ENCODE results near the gene MXD3. TPM values are rescaled to one million over a fixed set of nuclear protein-coding genes. Genes with fewer than 3 reads are reported as not detected.

The MXD3 gene
- total RNA-seq, 4 donors from 2014 or later: 0.90 to 7.8 (median 3.5) TPM

DNA sequence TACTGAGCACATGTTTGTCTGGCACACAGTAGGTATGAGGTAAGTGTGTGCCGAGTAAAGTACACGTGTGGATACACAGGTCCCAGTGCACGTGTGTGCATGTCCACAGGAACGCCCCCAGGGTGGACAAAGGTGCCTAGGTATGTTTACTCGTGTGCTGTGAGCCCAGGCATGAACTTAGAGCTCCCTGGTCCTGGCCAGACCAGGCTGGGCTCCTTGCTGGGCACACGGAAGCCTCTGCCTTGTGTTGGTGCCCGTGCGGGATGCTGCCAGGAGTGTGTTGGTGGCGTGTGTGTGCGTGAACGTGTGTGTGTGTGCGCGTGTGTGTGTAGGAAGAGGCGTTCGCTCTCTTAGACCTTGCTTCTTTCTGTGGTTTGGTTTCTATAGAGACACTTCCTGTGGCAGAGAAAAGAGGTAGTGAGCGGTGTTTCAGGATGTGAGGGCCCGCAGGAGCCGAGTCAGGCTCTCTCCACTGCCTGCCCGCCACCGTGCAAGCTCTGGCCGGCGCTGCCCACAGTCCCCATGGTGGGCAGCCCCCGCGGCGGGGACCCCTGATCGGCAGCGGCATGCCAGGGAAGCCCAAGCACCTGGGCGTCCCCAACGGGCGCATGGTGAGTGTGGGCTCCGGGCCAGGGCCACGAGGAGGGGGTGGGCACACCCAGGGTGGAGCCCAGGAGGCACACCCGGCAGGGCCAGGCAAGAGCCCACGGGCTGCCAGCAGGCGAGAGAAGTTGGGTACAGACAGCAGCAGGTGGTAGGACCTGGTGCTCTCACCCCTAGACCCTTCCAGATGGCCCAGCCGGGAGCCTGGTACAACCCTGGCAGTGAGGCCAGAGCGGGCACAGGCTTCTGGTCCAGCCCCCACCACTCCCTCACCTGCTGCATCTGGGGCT, 46.0 kb upstream of the MXD3 start, which contains the start of gene RGS14:
Gene RGS14 (plus strand): TSS at position 466 of the 893 bp plus-strand sequence. CDS start 101 bp downstream, at position 567.
- no peak for ATAC-seq
- H3K9me3 ChIP-seq: no peaks in the 10 kb centered on the region
- H3K27me3 ChIP-seq: no peaks in the 10 kb centered on the region
- no peak within 1 kb of the TSS for H3K27ac ChIP-seq
- DNase-seq: peak in 1 of 2 donors; percentile 20
- in situ Hi-C loops (cut with MboI; ENCODE audit: low sequenced_read_pairs in 4 of 4) (no loop called here), intact Hi-C loops (cut with DNase I; ENCODE audit: low total_unique reads) (no loop called here)
- H3K4me3 ChIP-seq: peak within 1 kb of the TSS in 2 of 4 donors; percentile 20 to 28
- TF ChIP-seq, protein P1, sequence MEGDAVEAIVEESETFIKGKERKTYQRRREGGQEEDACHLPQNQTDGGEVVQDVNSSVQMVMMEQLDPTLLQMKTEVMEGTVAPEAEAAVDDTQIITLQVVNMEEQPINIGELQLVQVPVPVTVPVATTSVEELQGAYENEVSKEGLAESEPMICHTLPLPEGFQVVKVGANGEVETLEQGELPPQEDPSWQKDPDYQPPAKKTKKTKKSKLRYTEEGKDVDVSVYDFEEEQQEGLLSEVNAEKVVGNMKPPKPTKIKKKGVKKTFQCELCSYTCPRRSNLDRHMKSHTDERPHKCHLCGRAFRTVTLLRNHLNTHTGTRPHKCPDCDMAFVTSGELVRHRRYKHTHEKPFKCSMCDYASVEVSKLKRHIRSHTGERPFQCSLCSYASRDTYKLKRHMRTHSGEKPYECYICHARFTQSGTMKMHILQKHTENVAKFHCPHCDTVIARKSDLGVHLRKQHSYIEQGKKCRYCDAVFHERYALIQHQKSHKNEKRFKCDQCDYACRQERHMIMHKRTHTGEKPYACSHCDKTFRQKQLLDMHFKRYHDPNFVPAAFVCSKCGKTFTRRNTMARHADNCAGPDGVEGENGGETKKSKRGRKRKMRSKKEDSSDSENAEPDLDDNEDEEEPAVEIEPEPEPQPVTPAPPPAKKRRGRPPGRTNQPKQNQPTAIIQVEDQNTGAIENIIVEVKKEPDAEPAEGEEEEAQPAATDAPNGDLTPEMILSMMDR (IDR thresholded peaks at IDR 0.05 in 4 of 5, conservative IDR thresholded peaks at IDR 0.05 in 1 of 5): no peak
- no peak for TF ChIP-seq POLR2A (IDR thresholded peaks at IDR 0.05)
- no peaks in the 10 kb centered on the region for H3K36me3 ChIP-seq
- peaks cover 11 to 12% of the 10 kb centered on the region in 2 donors for H3K4me1 ChIP-seq

DNA sequence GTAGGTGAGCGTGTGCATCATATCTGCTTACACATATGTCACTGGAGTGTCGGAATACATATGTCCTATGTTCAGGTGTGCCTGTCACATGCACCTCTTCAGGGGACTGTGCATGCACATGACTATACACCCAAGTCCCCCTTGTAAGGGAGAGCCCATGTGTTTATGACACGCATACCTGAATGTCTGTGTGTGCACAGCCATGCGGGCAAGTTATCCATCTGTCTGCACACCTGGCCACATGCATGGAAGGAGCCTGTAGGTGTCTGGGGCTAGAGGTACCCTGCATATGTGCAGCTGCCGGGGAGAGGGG, 45.4 kb upstream of the MXD3 start:
- TF ChIP-seq, protein P1 (IDR thresholded peaks at IDR 0.05 in 4 of 5, conservative IDR thresholded peaks at IDR 0.05 in 1 of 5): no peak
- TF ChIP-seq POLR2A (IDR thresholded peaks at IDR 0.05): no peak
- H3K4me1 ChIP-seq: peaks cover 11 to 14% of the 10 kb centered on the region in 2 donors
- no peak overlapping the region for H3K27ac ChIP-seq
- no peaks in the 10 kb centered on the region for H3K9me3 ChIP-seq
- no peak for ATAC-seq
- intact Hi-C loops (cut with DNase I; ENCODE audit: low total_unique reads) (no loop called here), in situ Hi-C loops (cut with MboI; ENCODE audit: low sequenced_read_pairs in 4 of 4) (no loop called here)
- H3K4me3 ChIP-seq: no peak overlapping the region
- H3K36me3 ChIP-seq: no peaks in the 10 kb centered on the region
- DNase-seq: no peak
- no peaks in the 10 kb centered on the region for H3K27me3 ChIP-seq

DNA sequence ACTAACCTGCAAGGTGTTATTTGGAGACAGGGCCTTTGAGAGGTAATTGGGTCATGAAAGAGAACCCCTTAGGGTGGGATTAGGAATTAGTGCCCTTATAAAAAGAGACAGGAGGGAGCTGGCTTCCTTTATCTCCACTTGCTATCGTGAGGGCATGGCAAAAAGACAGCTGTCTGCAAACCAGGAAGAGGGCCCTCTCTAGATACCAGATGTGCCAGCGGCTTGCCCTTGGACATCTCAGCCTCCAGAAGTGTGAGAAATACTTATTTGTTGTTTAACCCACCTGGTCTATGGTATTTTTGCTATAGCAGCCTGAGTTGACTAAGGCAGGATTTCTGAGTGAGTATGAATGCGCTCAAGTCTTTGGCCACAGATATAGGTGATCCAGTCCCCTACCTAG, 45.0 kb upstream of the MXD3 start:
- Histone ChIP-seq H3K9me3 (no peaks in the 10 kb centered on the region), H3K4me1 (peaks cover 11 to 17% of the 10 kb centered on the region in 2 donors), H3K27ac (no peak overlapping the region), H3K4me3 (no peak overlapping the region), H3K36me3 (no peaks in the 10 kb centered on the region), H3K27me3 (no peaks in the 10 kb centered on the region)
- in situ Hi-C loops (cut with MboI; ENCODE audit: low sequenced_read_pairs in 4 of 4): no loop called here
- TF ChIP-seq POLR2A (IDR thresholded peaks at IDR 0.05): no peak
- TF ChIP-seq, protein P1 (IDR thresholded peaks at IDR 0.05 in 4 of 5, conservative IDR thresholded peaks at IDR 0.05 in 1 of 5): no peak
- DNase-seq (no peak), ATAC-seq (no peak)
- intact Hi-C loops (cut with DNase I; ENCODE audit: low total_unique reads): no loop called here

DNA sequence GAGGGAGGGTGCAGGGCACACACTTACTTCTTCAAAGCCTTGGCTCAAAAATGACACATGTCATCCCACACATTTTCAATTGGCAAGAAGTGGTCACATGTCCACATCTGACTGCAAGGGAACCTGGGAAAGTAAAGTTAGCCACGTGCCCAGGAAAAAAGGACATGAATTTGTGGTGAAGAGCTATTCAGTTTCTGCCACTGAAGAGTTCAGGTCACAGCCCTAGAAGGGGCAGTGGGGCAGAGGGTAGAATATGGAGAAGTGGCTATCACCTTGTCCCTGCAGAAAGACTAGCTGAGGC, 44.1 kb upstream of the MXD3 start:
- Histone ChIP-seq H3K27me3 (no peaks in the 10 kb centered on the region), H3K27ac (no peak overlapping the region), H3K4me3 (no peak overlapping the region), H3K4me1 (peaks cover 13 to 17% of the 10 kb centered on the region in 2 donors), H3K36me3 (no peaks in the 10 kb centered on the region), H3K9me3 (no peaks in the 10 kb centered on the region)
- DNase-seq (no peak), ATAC-seq (no peak)
- TF ChIP-seq, protein P1 (IDR thresholded peaks at IDR 0.05 in 4 of 5, conservative IDR thresholded peaks at IDR 0.05 in 1 of 5): no peak
- no peak for TF ChIP-seq POLR2A (IDR thresholded peaks at IDR 0.05)
- in situ Hi-C loops (cut with MboI; ENCODE audit: low sequenced_read_pairs in 4 of 4) (no loop called here), intact Hi-C loops (cut with DNase I; ENCODE audit: low total_unique reads) (no loop called here)

Data from gastrocnemius medialis (tissue), 4 donors.